ENCODE data around the gene GMDS.
"Not testable (repeated sequence)": the region's sequence is repeated elsewhere in the genome, so short reads cannot be mapped to it uniquely, and the experiment has no call there.

GMDS gene

GRCh38 chr6:1708122-1708521, 537.3 kb downstream of the GMDS start:
- no peak for DNase-seq (ENCODE audit: low spot score)

DNA sequence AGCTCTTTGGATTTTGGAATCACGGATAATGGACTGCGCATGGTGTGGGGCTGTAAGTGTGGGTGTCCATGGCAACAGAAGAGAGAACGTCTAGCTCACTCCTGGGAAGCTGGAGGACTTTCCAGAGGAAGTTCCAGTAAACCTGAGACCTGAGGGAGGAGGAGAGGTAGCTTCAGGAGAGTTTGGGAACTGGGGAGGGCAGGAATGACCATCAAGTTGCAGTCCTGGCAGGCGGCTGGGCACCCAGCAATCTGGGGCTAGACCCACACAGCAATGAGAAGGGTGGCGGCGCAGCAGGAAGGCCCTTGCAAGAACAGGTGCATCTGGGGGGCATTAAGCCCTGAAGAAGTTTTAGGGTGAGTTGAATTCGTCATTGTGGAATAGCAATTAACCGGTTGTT, 539.8 kb downstream of the GMDS start:
- no peak for DNase-seq (ENCODE audit: low spot score)

DNA sequence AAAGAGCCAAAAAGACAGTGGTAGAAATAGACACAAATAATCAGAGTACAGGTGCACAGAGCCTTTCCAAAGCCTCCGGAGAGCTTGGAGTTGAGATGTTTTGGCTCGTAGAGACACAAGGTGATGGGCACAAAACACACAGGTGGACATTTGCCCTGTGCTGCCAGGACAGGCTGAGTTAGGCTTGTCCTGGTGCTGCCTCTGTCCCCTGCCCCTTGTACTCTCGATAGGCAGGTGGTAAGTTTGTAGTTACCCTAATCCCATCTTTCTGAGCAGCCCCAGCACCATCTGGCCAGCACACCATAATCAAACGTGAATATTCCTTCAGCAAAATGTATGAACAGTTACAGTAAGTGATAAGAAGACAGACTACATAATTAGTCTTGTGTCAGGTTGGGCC, 540.2 kb downstream of the GMDS start:
- no peak for DNase-seq (ENCODE audit: low spot score)

GRCh38 chr6:1704711-1705110, 540.7 kb downstream of the GMDS start:
- no peak for DNase-seq (ENCODE audit: low spot score)

- DNase-seq (ENCODE audit: low spot score), result no peak
These were observed 541.5 kb downstream of the GMDS start for GRCh38 chr6:1703923-1704322.

DNA sequence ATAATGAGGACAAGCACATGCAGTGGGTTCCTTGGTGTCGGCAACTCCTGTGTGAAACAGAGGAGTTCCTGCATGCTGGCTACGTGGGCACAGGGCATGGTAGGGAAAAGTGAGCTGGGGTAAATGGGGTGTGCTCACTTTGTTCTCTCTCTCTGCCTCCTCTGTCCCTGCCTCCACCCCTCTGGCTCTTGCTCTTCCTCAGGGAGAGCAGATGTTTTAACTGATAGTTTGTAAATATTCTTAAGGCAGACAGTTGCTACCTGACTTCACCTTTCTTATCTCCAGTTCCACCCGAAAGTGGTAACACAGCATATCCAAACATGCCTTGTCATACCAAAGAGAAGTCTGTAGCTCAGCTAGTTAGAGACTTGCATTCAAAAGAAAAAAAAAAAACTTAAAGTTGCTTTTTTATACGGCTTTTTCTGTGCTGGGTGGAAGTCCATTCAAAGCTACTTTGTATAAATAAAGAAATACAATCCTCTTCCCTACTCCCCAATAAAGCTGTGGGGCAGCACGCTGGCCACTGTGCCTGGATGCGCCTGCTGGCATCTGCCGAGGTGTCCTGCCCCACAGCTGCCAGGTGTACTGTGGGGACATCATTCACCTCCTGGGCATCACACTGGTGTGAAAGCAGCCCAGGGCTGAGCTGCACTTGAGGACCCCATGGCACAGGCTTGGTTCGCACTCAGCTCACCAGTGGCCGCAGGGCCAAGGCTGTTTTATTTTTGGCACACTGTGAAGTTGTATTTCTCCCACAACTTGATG, 542.1 kb downstream of the GMDS start:
- no peak for DNase-seq (ENCODE audit: low spot score)

- no peak for DNase-seq (ENCODE audit: low spot score)
These were observed 542.8 kb downstream of the GMDS start for GRCh38 chr6:1702580-1703051.

DNA sequence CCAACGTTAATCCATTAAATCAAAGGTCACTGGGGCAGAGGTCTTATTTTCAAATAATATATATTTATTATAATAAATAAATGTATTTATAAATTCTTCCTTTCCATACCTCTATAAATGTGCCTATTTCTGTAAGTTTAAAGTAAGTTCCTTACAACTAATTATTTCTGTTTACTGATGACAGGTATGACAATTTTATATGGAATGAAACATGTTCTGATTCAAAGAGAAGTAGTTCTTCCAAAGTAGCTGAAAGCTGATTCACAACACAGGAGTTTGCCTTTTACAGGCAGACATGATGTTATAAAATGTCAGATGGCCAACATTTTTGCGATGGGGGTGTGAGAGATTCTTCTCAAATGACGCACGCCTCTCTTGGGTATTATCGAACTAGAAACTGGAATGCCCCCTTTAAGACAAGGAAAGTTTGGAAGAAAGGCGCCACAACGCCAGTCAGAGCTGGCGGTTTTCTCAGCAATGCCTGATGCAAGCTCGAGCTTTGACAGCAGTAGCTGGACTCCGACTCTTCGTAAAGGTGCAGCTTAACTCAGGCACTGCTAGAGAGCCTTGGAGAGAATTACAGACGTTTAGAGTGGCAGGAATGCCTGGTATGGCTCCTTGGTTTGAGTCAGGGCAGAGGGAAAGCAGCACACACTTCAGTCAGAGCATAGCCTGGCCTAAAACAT, 543.6 kb downstream of the GMDS start:
- no peak for DNase-seq (ENCODE audit: low spot score)

GRCh38 chr6:1700278-1700967, 545.0 kb downstream of the GMDS start:
- no peak for DNase-seq (ENCODE audit: low spot score)

- no peak for DNase-seq (ENCODE audit: low spot score)
These were observed 546.9 kb downstream of the GMDS start for GRCh38 chr6:1698527-1698926.

- no peak for DNase-seq (ENCODE audit: low spot score)
These were observed 547.6 kb downstream of the GMDS start for GRCh38 chr6:1697688-1698351.

DNA sequence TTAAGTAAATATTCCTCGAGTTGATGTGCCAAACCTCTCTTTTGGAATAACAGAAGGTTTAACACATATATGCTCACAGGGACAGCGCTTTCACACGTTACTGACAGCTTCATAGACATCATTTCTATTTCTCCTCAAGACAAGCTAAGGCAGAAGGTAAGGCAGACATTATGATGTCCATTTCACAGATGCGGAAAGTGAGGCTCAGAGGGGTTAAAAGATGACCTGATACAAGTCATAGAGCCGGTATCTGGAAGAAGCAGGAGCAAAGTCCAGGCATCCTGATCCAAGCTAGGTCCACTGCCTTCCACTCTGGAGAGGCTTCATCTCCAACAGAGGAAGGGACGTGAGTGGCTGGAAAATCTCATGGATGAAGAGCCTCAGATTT, 548.9 kb downstream of the GMDS start:
- no peak for DNase-seq (ENCODE audit: low spot score)

GRCh38 chr6:1695546-1696462, 549.6 kb downstream of the GMDS start:
- DNase-seq (ENCODE audit: low spot score), result no peak

- not testable (repeated sequence) for DNase-seq (ENCODE audit: low spot score)
These were observed 553.6 kb downstream of the GMDS start for GRCh38 chr6:1691828-1692227.

DNA sequence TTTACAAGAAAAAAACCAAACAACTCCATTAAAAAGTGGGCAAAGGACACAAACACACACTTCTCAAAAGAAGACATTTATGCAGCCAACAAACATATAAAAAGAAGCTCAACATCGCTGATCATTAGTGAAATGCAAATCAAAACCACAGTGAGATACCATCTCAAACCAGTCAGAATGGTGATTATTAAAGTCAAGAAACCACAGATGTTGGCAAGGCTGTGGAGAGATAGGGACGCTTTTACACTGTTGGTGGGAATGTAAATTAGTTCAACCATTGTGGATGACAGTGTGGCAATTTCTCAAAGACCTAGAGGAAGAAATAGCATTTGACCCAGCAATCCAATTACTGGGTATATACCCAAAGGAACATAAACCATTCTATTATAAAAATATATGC, 554.7 kb downstream of the GMDS start:
- DNase-seq (ENCODE audit: low spot score), result not testable (repeated sequence)

GRCh38 chr6:1689141-1689540, 556.3 kb downstream of the GMDS start:
- no peak for DNase-seq (ENCODE audit: low spot score)

DNA sequence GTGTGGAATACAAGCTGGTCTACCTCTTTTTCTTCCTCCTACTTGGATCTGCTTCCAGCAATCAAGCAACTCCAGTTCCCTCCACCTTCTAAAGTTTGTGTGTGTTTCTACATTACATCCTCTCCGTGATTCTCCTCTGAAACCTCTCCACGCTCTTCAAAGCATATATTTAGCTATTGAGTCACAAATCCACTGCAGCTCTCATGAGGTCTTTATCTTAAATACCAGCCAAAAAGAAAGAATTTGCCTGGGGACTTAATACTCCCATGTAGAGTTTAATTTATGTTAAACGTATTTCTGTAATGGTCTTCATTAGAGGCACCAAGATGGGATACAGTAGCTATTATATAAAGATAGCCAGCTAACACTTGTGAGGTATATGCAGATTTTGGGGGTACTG, 557.0 kb downstream of the GMDS start:
- no peak for DNase-seq (ENCODE audit: low spot score)

GRCh38 chr6:1687402-1687801, 558.0 kb downstream of the GMDS start:
- DNase-seq (ENCODE audit: low spot score), result no peak

DNA sequence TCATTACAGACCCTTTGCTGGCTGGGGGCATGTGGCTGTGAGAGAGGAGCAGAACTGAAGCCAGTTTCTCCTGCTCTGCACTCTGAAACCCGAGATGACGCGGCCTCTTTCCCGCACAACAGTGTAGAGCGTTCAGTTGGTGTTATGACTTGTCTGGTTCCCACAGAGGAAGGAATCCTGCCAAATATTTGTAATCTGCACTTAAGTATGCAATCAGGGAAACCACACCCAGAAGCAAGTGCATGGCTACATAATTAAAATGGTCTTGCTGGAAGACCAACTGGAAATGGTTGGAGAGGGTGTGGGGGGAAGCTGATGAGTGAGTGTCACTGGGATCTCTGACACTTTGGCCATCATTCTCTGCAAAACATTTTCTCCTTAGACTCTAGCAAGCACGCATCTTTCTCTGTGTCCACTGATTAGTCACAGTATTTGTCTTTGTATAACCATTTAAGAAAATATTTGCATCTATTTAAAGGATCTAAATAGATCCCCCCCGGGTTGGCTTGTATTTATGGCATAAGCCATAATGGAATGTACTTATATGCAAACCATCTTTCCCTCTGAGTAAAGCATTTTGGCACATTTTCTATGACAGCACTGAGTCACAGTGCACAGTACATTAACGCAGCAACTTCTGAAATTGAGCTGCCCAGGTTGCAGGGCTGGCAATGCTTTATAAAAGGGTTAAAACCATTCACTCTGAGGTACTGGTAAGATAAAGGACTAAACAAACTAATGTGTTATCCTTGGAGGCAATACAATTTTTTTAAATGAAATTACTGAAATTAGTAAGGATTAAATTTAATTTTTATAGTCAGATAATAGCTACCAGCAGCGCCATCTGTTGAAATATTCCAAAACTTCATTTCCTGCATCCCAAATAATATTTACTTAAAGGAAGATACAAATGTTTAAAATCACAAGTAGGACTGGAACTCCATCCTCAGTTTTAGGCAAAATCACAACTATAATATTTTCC, 559.0 kb downstream of the GMDS start:
- DNase-seq (ENCODE audit: low spot score), result no peak

DNA sequence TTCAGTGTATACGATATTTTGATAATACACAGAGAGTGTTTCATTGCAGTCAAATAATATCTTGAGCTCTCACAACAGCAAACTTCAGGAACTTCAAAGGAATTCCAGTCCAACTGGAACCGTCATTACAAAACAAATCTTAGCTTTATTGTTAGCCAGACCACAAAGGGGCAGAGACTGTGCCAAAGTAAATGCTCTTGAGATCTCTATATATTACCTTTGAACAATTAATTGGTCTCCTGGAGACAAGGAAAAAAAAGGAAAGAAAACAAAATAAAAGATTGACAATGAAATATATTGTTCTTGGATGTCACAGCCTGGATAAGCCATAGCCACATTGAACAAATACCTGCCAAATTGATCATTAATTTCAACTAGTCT, 565.7 kb downstream of the GMDS start:
- no peak for DNase-seq (ENCODE audit: low spot score)
